Body of pancreas (tissue), 4 donors: ENCODE data around the gene KLK7.

ENCODE experiments used
- POLR2A ChIP-seq, 3 donors: fragments of 450-650 bp; IDR thresholded peaks; one replicate each; pipeline ENCODE4 v1.6.1; 2016; ENCODE audit warnings: antibody characterized with exemption in 3 of 3, mild to moderate bottlenecking in 2 of 3
- TF ChIP-seq, protein P1 (sequence below), 7 experiments: fragments of 450-650 bp in 4 of 7; fragments of 200-600 bp in 3 of 7; sonication (generic) in 3 of 7; IDR thresholded peaks; one replicate each; pipeline ENCODE4 v1.5.1; 2016 to 2019; ENCODE audit warnings: antibody characterized with exemption in 7 of 7

DNA sequence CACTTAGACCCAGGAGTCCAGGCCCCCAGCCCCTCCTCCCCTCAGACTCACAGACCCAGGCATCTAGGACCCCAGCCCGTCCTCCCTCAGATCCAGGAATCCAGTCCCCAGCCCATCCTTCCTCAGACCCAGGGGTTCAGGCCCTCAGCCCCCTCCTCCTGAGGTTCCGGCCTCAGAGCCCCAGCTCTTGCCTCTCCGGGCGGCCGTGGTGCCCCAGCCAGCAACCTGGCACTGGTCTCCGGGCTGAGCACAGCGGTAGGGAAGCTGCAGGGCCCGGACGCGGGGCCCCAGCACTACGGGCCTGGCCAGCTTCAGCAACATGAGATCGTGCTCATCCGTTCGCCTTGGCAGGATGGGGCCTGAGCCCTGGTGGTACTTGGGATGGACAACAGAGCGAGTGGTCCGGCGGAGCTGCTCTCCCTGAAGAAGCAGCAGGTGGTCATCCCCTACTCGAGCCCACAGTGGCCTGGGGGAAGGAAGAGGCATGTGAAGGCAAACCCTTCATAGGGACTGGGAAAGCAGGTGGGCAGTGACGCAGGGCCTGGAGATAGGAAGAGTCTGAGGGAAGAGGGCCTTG, 32.1 kb upstream of the KLK7 start:
- TF ChIP-seq, protein P1, sequence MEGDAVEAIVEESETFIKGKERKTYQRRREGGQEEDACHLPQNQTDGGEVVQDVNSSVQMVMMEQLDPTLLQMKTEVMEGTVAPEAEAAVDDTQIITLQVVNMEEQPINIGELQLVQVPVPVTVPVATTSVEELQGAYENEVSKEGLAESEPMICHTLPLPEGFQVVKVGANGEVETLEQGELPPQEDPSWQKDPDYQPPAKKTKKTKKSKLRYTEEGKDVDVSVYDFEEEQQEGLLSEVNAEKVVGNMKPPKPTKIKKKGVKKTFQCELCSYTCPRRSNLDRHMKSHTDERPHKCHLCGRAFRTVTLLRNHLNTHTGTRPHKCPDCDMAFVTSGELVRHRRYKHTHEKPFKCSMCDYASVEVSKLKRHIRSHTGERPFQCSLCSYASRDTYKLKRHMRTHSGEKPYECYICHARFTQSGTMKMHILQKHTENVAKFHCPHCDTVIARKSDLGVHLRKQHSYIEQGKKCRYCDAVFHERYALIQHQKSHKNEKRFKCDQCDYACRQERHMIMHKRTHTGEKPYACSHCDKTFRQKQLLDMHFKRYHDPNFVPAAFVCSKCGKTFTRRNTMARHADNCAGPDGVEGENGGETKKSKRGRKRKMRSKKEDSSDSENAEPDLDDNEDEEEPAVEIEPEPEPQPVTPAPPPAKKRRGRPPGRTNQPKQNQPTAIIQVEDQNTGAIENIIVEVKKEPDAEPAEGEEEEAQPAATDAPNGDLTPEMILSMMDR (IDR thresholded peaks at IDR 0.05) = no peak
- TF ChIP-seq POLR2A (IDR thresholded peaks at IDR 0.05) = no peak
